Measurements from ENCODE around the gene TLR8.

Gene TLR8

DNA sequence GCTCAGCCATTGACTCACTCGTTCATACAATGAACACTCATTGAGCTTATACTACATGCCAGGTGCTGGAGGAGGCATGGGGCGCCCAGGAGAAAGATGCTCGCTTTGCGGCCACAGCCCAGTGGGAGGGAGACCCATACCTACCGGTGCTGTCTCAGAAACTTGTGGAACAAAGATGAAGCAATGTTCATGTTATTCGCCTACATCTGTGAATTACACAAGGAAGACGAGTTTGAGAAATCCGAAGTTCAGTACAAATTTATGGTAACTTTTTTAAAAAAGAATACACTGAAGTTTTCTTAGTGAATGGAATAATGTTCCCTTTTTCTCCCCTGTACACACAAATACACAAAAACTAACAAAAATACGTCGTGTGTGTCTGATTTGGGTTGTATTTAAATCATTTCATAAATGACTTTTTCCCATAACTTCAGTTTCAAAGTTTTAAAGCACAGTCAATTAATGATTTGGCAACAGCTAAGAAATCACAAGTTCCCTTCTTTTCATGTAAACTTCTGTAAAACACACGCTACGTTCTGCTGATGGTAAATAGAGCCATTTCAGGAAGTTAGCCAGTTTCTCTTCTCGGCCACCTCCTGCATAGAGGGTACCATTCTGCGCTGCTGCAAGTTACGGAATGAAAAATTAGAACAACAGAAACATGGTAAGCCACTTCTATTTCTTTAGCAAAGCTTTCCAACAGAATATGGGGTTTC, at the start of gene TLR8:
Gene TLR8 (plus strand): TSS at position 575 of the 716 bp plus-strand sequence. CDS start 87 bp downstream, at position 662.
- DNase-seq = no peak

DNA sequence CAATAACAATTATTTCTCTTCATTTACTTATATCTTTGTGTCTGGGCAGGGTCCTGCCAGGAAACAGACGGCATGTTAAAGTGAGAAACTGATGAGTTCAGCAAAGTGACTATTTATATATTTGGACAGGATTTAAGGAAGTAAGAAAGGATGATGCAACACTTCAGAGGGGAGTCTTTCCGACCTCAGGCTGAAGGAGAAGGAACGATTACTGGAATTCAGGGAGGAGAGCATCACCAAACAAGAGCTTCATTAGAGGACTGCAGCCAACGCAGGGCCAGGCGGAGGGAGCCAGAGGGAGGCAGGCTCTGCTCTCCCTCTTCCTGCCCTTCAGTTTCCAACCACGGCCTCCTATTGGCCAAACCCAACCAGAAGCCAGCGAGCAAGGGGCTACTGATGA, 41.1 kb upstream of the TLR8 start:
- no peak for DNase-seq

DNA sequence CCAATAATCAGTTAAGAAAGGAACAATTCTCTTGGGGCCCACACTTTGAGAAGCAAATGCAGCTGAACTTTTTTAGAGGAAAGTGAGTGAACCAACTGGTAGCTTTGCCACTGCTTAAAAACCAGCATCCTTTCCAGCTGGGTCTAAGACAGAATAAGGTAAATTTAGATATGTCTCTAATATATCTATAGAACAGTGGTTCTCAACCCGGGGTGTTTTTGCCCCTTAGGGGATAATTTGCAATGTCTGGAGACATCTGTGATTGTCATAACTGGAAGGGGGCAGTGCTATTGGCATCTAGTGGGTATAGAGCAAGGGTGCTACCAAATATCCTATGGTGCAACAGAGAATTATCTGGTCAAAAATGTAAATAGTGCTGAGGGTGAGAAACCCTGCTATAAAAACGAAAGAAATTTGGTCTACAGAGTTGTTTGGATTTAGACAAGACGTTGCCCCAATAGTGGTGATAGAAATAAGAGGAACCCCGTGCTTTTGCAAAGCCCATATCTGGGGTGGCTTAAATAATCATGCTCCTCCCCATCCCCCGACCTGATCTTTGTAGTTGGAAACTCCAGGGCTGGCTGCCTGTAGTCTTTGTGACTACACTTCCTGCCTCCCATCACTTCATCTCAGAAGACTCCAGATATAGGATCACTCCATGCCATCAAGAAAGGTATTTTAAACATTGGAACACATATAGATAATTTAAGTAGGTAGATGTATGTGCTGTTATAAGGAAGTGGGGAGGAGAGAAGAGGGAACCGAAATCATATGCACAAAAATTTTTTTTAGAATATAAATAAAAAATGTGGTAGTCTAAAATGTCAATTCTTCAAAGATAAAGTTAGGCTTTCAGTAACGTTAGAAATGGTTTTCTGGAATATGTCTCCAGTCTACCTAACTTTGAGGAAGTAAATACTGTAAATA, 39.7 kb upstream of the TLR8 start, which contains the start of gene TLR7:
Gene TLR7 (plus strand): TSS at position 622 of the 927 bp plus-strand sequence. CDS start 507 bp downstream, outside the sequence.
- no peak for DNase-seq

DNA sequence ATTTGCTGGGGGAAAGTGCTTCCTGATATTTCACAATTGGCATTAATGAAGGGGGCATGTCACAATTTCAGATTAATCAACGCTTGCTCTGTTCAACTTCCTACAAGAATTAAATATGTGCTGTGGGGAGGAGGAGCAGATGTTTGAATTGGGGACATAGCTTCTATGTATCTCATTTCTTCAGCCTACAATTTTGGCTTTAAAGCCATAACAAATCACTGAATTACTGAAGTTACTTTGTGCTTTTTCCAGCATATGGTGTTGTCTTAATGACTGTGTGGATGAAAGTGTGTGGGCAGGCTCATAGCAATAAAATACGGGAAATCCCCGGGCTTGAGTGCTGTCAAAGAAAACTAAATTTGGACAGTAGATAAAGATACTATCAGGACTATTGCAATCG, 38.7 kb upstream of the TLR8 start:
- no peak for DNase-seq

DNA sequence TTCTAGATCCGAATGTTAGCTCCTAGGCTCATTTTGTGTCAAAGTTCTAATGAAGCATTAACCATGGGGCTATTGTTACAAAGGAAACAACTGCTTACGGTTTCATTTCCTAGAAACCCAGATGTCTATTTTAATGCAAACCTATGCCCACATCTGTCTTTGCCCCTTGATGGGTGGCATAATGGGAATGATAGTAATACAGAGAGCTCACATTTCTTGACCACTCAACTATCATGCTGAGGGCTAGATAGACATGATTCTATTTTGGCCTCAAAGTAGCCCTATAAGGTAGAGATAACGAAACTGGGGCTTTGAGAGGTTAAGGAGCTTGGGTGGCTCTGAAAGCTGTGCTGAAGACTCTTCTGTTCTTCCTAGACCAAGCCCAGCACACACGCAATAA, 37.7 kb upstream of the TLR8 start:
- DNase-seq = no peak

DNA sequence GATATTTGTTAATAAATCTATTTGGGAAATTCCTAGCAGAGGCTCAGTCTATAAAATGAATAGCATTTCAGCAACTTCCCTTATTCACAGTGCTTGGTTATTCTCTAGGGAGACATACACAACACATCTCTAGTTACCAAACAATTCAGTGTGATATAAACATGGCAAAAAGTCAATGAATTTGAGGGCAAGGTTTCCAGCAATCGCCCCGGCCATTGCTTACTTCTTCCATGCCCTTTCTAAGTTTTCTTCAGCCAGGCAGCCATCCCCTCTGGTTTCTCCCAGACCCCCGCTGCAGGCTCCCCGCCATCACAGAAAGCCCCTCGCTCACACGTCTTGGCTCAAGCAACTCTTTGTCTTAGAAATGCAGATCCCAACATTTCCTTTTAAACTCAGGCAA, 35.2 kb upstream of the TLR8 start:
- no peak for DNase-seq

DNA sequence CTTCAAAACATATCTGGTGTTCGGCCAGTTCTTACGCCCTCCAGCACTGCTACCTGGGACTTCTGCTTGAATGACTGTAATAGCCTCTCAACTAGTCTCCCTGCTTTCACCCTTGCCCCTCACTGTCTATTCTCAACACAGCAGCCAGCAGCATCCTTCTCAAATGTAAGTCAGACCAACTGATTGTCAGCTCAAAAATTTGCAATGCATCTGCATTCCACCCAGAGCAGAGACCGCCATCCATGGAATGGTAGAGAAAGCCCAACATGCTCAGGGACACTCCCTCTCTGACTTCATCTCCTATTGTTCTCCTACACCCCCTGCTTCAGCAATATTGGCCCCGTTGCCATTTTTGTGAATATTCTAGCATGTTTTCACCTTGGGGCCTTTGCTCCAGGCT, 33.7 kb upstream of the TLR8 start:
- no peak for DNase-seq

DNA sequence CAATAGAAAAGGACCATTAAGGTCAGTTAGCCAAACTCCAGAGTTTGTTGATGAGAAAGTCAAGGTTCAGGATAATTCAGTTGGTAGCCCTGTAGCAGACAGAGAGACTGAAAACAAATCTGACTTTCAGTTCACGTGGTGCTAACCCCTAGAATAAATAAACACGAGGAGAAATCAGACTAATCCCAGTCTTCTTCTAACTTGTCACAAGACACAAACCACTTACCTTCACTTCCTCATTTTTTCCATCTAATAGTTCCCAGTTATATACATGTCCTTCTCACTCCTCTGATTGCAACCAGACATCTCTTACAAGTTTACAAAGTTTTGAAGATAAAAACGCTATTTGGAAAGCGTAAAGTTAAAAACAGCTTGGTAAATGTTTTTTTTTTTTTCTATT, 31.8 kb upstream of the TLR8 start:
- no peak for DNase-seq

DNA sequence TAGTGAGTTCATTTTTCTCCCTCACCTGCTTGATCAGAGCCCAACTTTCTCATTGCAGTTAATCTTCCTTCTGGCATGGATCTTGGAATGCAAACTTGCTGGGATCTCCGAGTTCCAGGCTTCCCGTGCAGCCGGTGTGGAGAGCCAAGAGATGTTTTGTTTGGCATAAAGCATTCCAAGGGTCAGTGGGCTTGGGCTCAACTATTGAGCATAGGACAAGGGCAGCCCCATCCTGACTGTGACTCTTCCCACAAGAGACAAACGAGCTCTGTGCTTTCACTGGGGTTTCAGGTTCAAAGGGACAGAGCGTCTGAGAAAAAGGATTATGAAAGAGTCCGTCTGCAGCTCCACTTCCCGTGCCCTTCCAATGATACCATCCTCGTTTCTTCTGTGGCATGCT, 29.0 kb upstream of the TLR8 start:
- no peak for DNase-seq

DNA sequence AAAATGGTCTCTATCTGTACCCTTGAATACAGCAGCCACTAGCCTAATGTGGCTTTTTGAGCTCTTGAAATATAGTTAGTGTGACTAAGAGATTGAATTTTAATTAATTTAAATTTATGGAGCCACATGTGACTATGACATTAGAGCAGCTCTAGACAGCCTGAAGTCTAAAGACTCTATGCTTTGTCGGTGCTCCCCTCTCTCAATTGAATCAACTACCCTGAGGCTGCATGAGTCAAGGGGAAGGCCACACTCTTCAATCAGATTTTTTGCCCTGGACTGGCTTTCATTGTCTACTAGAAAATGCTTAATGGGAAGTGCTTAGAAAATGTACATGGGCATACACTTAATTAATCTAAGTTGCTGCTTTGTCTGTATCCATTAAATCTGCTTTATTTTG, 27.9 kb upstream of the TLR8 start:
- no peak for DNase-seq

DNA sequence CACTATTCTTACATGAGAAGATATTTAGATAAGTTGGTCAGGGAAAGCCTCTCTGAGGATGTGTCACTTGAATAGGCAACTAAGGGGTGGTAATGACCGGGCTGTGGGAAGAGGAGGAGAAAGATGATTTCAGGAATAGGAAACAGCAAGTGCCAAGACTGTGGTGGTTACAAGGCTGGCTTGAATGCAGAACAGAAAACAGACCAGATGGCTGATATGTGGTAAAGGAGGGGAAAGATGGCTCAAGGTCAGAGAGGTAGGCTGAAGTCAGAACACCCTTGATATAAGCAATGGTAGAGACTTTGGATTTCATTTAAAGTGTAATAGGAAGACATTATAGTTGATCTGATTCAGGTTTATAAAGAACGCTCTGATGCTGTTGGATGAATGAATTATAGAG, 24.5 kb upstream of the TLR8 start:
- no peak for DNase-seq

DNA sequence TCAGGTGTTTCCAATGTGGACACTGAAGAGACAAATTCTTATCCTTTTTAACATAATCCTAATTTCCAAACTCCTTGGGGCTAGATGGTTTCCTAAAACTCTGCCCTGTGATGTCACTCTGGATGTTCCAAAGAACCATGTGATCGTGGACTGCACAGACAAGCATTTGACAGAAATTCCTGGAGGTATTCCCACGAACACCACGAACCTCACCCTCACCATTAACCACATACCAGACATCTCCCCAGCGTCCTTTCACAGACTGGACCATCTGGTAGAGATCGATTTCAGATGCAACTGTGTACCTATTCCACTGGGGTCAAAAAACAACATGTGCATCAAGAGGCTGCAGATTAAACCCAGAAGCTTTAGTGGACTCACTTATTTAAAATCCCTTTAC, 20.9 kb upstream of the TLR8 start:
- no peak for DNase-seq

DNA sequence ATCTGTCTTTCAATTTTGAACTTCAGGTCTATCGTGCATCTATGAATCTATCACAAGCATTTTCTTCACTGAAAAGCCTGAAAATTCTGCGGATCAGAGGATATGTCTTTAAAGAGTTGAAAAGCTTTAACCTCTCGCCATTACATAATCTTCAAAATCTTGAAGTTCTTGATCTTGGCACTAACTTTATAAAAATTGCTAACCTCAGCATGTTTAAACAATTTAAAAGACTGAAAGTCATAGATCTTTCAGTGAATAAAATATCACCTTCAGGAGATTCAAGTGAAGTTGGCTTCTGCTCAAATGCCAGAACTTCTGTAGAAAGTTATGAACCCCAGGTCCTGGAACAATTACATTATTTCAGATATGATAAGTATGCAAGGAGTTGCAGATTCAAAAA, 19.9 kb upstream of the TLR8 start:
- DNase-seq = no peak

DNA sequence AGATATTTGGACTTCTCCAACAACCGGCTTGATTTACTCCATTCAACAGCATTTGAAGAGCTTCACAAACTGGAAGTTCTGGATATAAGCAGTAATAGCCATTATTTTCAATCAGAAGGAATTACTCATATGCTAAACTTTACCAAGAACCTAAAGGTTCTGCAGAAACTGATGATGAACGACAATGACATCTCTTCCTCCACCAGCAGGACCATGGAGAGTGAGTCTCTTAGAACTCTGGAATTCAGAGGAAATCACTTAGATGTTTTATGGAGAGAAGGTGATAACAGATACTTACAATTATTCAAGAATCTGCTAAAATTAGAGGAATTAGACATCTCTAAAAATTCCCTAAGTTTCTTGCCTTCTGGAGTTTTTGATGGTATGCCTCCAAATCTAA, 19.3 kb upstream of the TLR8 start:
- no peak for DNase-seq

DNA sequence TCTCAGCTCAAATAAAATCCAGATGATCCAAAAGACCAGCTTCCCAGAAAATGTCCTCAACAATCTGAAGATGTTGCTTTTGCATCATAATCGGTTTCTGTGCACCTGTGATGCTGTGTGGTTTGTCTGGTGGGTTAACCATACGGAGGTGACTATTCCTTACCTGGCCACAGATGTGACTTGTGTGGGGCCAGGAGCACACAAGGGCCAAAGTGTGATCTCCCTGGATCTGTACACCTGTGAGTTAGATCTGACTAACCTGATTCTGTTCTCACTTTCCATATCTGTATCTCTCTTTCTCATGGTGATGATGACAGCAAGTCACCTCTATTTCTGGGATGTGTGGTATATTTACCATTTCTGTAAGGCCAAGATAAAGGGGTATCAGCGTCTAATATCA, 18.7 kb upstream of the TLR8 start:
- DNase-seq = no peak

DNA sequence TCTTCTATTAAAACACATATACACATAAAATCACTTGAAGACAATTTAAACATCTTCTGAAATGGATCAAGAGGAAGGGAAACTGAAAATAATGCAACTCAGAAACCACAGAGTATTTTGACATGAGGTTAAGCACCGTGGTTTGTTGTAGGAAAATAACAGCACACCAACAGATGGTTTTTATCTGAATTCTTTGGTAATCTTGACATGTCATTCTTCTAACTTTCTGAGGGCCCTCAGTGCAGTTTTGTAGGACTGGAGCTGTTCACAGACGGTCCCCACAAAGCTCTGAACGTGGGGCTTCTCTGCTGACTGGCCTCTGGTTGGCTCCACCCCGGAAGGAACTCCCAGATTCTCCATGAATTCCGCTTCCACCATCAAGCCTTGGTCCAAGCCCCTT, 16.0 kb upstream of the TLR8 start:
- no peak for DNase-seq

DNA sequence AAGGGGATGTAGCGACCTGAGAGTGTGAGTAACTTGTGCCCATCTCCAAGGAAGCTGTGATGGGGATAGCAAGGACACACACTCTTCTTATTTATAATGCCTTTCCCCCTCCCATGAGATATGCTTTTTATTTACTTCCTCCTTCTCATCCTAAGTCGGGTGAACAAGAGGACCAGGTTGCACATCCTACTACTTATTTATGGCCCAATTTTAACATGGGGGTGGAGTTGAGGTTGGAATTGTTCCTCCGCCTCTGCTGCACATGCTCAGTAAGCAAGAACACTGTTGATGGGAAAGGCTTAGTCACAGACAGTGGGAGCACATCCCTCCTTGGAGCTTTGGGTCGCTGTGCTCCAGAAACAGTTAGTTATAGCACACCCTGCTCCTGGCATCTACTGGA, 15.2 kb upstream of the TLR8 start:
- DNase-seq = no peak

DNA sequence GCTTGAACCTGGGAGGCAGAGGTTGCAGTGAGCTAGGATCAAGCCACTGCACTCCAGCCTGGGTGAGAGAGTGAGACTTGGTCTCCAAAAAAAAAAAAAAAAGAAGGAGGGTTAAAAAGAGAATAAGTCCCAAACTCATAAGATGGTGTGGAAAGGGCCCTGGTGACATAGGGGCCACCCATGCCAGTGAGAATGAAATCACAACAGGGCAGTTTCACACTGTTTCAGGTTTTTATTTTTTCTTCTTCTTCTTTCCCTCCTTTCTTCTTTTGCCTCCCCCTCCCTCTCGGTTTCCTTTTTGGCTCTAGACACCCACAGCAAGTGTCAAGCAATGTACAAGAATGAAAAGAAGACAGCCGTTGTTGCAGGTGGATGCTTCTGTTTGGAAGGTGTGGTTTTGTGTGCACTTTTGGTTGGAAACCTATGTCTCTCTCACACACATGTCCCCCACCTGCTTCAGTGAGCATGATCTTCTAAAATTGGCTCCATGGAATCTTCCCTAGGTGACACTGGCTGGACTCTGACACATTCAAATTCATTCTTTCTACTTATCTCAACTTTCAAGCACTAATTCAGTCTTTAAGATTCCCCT, 14.4 kb upstream of the TLR8 start:
- no peak for DNase-seq

DNA sequence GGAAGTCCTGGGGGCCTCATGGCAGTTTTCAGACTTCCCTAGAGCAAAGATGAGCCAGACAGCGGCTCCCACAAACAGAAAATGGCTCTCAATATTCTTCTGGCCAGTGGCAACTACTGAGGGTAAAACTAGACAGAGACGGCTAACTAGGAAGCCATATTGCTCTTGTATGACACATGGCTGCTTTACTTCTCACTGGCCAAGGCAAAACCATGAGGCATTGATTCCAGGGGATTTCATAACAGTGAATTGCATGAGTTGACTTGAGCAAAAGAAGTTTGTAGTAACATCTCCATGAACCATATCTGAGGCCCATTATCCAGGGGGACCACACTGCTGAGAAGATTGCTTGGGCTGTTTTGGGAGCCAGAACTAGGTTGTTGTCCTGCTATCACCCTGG, 13.7 kb upstream of the TLR8 start:
- no peak for DNase-seq

DNA sequence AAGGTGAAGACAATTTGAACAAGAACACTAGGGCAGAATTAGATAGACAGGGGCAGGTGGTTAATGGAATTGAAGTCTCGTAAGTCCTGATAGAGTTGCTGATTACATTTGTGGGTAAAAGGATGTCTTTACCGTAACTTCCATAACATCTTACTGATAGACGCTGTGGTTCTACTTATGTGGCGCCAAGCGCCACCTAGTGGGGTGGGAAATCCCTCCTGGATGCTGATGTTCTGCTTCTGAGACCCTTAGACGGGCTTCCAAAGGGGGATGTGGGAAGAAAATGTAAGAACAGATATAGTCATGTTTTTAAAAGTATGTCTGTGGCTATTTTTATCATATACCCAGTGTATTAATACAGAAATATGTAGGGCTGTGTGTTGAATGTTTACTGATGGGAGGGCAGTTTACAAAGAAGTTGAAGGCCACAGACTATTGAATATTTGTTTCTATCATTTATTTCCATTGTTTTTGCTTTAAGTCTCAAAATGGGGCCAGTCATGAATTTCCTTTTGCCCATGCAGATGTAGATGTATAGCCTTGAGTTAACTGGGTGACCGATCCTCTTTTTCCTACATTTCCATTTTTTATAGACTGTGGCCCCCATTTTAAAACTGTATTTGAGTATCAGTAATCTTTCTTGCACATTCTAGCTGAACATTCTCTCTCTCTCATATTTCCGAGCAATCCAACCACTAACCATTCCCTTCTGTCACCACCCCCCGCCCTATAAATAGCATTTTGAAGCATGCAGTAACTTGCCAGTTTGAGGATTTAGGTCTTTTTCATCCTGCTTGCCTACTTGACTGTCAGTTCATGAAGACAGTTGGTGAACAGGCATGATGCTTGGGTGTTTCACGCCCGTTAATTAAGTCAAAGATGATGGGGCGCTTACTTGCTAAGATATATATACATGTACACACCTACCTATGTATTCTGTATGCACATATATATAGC, 12.1 kb upstream of the TLR8 start:
- DNase-seq = peak; percentile 23

DNA sequence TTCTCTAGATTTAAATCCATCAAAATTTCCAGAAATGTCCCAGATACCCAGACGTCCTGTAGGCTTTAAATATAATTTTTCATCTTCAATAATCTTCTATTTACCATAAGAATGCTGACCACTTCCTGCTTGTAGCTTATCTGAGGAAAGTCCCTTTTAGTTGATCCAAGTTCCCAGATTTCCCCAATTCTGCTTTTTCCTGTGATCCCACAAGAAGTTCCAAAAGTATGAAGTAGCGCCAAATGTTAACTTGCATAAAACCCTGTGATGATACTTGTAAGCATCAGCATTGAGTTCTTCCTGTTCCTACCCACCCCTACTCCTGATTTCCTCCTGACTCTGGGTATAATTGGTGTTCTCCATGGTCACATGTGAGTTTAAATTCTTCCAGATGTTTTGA, 10.6 kb upstream of the TLR8 start:
- DNase-seq = no peak

DNA sequence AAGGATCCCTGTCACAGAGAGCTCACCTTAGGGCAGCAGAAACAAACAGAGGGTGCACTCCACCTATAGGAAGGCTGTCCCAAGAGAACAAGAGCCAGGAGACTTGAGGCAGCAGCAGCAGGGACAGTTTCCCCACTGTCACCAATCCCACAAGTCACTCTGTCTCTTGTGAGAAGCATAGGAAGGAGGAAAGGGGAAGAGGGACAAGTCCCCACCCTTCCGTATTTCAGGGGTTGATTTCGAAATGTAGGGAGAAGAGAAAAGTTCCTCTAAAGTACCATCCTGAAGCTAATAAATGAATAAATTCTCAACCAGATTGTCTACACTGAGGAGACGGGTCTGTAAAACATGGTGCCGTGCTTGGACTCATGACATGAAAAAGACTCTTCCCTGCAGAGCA, 9.5 kb upstream of the TLR8 start:
- no peak for DNase-seq

DNA sequence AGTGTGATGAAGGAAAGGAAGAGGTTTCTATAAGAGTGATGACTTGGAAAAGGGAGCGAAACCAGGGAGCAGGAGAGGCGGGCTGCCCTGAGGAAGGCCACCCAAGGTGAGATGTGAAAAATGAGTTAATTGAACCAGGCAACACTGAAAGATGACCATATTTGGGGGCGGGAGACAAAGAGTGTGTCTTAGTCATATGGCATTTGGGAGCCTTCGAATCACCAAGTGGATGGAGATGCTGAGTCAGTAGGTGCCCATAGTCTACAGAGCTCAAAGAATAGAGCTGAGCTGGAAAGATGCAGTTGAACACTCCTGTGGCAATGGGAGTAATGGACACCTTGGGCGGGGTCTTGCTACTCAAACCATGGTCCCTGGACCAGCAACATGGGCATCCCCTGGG, 8.3 kb upstream of the TLR8 start:
- no peak for DNase-seq
